ENCODE data around the gene PYGB.

Gene PYGB

DNA sequence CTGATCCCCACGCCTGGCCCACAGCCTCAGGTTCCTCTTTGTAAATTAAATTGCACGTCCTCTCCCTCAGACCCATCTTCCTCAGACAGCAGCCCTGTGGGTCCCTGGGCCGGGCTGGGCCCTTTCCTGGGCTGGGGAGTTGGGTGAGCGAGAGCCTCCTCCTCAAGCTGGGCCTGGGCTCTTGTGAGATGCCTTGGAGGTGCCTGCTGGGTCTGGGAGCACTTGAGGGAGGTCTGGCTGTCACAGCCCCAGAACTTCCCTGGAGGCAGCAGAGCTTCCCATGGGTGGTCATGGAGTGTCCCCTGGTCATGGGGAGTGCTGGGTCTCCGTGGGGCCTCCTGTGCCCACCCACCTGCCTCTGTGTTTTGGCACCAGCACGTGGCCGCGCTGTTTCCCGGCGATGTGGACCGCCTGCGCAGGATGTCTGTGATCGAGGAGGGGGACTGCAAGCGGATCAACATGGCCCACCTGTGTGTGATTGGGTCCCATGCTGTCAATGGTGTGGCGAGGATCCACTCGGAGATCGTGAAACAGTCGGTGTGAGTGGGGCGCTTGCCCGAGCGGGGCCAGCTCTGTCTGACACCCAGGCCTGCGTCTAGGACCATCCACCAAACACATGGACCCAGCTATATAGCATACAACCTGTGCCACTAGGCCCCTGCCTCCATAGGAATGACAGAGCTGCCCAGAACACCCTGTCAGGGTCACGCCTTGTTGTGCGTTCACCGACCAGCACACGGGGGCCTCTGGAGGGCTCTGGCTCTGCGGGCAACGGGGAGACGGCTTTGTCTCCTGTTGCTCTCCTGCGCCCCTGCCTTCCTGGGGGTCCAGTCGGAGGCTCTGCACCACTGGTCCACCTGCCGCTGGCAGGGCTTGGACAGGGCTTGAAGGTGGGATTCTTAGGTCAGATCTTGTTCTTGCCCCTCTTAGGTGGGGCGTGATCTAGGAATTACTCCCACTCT is 33.0 kb downstream of the PYGB start:
- DNase-seq (ENCODE audit: extremely low read depth, low read depth), result no peak
- TF ChIP-seq, protein P1, sequence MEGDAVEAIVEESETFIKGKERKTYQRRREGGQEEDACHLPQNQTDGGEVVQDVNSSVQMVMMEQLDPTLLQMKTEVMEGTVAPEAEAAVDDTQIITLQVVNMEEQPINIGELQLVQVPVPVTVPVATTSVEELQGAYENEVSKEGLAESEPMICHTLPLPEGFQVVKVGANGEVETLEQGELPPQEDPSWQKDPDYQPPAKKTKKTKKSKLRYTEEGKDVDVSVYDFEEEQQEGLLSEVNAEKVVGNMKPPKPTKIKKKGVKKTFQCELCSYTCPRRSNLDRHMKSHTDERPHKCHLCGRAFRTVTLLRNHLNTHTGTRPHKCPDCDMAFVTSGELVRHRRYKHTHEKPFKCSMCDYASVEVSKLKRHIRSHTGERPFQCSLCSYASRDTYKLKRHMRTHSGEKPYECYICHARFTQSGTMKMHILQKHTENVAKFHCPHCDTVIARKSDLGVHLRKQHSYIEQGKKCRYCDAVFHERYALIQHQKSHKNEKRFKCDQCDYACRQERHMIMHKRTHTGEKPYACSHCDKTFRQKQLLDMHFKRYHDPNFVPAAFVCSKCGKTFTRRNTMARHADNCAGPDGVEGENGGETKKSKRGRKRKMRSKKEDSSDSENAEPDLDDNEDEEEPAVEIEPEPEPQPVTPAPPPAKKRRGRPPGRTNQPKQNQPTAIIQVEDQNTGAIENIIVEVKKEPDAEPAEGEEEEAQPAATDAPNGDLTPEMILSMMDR (IDR thresholded peaks at IDR 0.05; ENCODE audit: low read depth, low read length), result no peak

DNA sequence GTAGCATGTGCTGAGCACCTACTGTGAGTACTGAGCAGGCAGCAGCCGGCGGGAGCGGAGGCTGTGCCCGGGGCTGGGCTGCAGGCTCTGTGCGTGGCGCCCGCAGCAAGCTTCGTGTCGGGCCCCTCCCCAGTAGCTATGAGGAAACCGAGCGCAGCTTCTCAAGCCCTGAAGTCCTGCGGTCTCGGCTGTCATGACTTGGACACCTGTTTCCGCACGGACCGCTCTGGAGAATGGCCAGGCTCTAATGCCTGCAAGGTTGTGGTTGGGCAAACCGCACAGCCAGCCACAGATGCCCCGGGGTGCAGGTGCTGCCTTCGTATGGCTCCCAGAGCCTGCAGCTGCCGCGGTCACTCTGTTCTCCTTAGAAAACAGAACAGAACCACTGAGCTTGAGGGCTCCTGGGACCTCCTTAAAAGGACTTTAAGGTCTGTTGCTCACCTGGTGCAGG is 33.7 kb downstream of the PYGB start:
- no peak for DNase-seq (ENCODE audit: extremely low read depth, low read depth)
- TF ChIP-seq, protein P1 (IDR thresholded peaks at IDR 0.05; ENCODE audit: low read depth, low read length), result no peak

DNA sequence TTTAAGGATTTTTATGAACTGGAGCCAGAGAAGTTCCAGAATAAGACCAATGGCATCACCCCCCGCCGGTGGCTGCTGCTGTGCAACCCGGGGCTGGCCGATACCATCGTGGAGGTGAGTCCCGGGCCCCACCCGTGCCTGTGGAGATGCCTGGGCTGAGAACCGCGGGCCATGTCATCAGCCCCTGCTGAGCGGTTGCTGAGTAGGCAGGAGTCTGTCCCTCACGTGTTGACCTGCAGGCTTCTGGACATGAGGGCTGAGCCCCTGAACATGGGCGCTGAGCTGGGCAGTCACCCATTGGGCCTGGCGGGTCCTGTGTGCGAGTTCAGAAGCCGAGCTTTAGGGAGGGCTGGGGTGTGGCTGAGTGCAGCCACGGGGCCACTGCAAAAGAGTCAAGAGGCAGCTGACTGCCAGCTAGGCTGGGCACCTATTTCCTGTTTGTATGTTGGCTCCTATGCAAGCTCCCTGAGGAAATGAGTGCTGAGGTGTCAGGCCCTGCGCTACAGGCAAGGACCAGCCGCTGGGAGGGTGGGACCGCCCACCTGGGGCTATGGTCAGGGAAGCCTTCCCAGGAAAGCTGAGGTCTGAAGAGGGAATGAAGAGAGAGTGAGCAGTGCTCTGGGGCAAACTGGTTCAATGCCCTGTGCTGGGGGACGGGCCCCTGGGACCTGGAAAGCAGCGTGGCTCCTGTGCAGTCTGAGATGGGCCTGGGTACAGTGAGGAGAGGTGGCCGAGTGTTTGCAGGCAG is 34.3 kb downstream of the PYGB start:
- TF ChIP-seq, protein P1 (IDR thresholded peaks at IDR 0.05; ENCODE audit: low read depth, low read length), result no peak
- DNase-seq (ENCODE audit: extremely low read depth, low read depth), result no peak

DNA sequence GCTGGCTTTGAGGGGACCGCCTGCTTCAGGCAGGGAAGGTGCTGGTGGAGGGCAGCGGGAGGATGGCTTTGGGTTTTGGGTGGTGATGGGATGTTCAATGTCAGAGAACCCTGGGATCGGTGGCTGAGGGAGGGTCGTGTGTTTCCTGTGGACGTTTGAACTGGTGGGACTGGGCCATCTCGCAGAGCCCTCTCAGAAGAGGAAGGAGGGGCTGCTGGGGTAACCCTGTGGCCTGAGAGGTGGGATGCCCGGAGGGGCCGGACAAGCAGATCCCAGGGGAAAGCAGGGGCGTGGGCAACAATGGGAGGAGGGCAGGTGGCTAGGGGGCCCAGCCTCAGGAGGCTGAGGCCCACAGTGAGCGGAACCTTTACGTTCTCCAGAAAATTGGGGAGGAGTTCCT is 34.9 kb downstream of the PYGB start:
- no peak for DNase-seq (ENCODE audit: extremely low read depth, low read depth)
- TF ChIP-seq, protein P1 (IDR thresholded peaks at IDR 0.05; ENCODE audit: low read depth, low read length), result no peak

DNA sequence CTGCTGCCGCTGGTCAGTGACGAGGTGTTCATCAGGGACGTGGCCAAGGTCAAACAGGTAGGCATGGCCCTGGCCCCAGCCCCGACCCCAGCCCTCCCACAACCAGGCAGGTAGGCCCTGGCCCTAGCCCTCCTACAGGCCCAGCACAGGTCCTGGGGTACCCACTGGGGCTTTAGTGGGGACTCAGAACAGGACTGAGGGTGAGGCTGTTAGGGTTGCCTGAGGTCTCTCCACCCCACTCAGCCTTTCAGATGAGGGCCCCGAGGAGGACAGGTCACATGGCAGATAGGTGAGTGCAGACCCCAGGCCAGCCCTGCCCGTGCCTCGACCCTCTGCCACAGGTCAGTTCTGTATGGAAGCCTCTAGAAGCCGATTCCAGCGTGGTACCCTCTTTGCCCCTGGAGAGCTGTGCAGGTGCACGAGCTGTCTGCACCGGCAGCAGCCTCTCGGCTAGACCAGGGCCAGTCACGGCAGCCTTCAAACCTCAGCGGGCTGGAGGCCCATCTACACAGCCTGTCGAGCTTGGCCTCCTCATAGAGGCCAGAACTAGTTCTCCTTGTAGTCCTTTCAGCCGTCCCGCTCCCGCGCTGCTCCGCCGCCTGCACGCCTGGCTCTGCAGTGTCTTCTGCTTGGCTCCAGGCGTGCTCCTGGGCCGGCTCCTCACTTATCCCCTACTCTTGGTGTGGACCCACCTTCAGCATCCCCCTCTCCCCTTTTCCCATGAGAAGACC is 35.5 kb downstream of the PYGB start:
- DNase-seq (ENCODE audit: extremely low read depth, low read depth), result no peak
- TF ChIP-seq, protein P1 (IDR thresholded peaks at IDR 0.05; ENCODE audit: low read depth, low read length), result no peak

DNA sequence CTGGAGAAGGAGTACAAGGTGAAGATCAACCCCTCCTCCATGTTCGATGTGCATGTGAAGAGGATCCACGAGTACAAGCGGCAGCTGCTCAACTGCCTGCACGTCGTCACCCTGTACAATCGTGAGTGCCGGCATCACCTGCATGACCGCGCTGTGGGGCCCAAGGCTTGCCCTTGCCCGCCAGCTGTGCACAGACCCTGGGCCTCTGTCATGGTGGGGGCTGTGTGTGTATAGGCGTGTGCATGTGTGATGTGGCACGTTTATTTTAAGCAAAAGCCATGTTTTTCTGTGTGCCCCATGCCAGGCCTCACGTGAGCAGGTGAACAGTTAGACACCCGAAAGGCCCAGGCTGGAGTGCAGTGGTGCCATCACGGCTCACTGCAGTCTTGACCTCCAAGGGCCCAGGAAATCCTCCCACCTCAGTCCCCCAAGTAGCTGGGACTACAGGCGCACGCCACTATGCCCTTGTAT is 36.3 kb downstream of the PYGB start:
- DNase-seq (ENCODE audit: extremely low read depth, low read depth), result no peak
- TF ChIP-seq, protein P1 (IDR thresholded peaks at IDR 0.05; ENCODE audit: low read depth, low read length), result no peak

Data from AG09319 (cell line).